Raji (cell line): ENCODE results near the gene ABCB1.

Source experiments
- POLR2A ChIP-seq: IDR thresholded peaks from 2 replicates; pipeline ENCODE4 v1.6.1; 2011; ENCODE audit warnings: low read depth, low read length, control low read depth; ENCODE audit not compliant: insufficient read depth

Gene ABCB1

GRCh38 chr7:87596136-87596535 lies 4.5 kb downstream of the ABCB1 start:
- no peak for TF ChIP-seq POLR2A

- no peak for TF ChIP-seq POLR2A
Measured at GRCh38 chr7:87592300-87592699, 8.4 kb downstream of the ABCB1 start.

- no peak for TF ChIP-seq POLR2A
Measured at GRCh38 chr7:87591211-87591610, 9.5 kb downstream of the ABCB1 start.

GRCh38 chr7:87590578-87590977 lies 10.1 kb downstream of the ABCB1 start:
- no peak for TF ChIP-seq POLR2A

GRCh38 chr7:87589631-87590030 lies 11.1 kb downstream of the ABCB1 start:
- TF ChIP-seq POLR2A = no peak

GRCh38 chr7:87581723-87582122 lies 19.0 kb downstream of the ABCB1 start:
- TF ChIP-seq POLR2A = no peak

- no peak for TF ChIP-seq POLR2A
Measured at GRCh38 chr7:87580636-87581035, 20.0 kb downstream of the ABCB1 start.

- no peak for TF ChIP-seq POLR2A
Measured at GRCh38 chr7:87575521-87575920, 25.2 kb downstream of the ABCB1 start.

GRCh38 chr7:87574630-87575029 lies 26.1 kb downstream of the ABCB1 start:
- TF ChIP-seq POLR2A = no peak

GRCh38 chr7:87570178-87570577 lies 30.5 kb downstream of the ABCB1 start:
- no peak for TF ChIP-seq POLR2A

- TF ChIP-seq POLR2A = no peak
Measured at GRCh38 chr7:87567052-87567451, 33.6 kb downstream of the ABCB1 start.

- no peak for TF ChIP-seq POLR2A
Measured at GRCh38 chr7:87566311-87566900, 34.3 kb downstream of the ABCB1 start.

GRCh38 chr7:87565877-87566276 lies 34.8 kb downstream of the ABCB1 start:
- TF ChIP-seq POLR2A = no peak

- no peak for TF ChIP-seq POLR2A
Measured at GRCh38 chr7:87564296-87564963, 36.3 kb downstream of the ABCB1 start.

- no peak for TF ChIP-seq POLR2A
Measured at GRCh38 chr7:87561702-87562101, 39.0 kb downstream of the ABCB1 start.

GRCh38 chr7:87561102-87561501 lies 39.6 kb downstream of the ABCB1 start:
- no peak for TF ChIP-seq POLR2A
